Measurements from ENCODE around the gene PRCD.
"Not testable (repeated sequence)": the region's sequence is repeated elsewhere in the genome, so short reads cannot be mapped to it uniquely, and the experiment has no call there.

The PRCD gene

DNA sequence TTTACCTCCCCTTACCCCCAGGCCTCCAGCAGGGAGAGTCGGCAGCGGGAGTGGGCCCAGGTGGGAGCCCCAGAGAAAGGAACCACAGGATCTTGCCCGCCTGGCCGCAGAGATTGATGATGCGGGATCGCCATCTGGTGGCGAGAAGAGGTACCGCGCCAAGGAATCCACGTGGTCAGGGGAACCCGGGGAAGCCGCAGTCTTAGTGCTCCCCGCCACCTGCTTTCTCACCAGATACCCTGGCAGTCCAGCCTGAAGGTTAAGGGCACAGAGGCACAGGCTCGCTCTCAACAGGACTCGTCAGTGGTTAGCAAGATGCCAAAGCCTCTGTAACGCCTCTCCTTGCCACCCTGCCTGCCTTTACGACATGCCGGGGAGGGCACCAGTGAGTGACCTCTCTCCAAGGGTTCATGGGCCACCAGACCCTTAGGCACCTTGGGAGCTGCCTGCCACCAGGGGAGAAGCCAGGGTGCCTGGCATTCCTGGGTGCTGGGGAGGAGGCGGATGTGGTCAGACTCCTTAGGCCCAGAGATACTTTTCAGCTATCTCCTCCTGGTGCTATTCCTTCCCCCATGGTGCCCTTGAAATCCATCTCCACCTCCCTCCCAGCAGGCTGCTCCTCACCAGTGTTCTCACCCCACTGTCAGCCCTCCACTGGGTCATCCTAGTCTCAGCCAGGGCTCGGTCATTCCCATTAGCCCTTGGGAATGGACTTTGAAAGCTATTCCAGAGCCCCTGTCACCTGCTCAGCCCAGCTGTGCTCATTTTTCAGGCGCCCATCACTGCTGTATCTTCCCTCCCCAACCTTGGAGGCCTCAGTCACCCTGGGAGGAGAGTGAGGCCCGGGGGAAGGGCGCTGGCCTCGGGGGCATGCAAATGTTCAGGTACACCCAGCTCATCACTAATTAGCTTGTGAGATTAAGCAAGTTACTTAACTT, 33.2 kb upstream of the PRCD start:
- DNase-seq: peak; percentile 40

DNA sequence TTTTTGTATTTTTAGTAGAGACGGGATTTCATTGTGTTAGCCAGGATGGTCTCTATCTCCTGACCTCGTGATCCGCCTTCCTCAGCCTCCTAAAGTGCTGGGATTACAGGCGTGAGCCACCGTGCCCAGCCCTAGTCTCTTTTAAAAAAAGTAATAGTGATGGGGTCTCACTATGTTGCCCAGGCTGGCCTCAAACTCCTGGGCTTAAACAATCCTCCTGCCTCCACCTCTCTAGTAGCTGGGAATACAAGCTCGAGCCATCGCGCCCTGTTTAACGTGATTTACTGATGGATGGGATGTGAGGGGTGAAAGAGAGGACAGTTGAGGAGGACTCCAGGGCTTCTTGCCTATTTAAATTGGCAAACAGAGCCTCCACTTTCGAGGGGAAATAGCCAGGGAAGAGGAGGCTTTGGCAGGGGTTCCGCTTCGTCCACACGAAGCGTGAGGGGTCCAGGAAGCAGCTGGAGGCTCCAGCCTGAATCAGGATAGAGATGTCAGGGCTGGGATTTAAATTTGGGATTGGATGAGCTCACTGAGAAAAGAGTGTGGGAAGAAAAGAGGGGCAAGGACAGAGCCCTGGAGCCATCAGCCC, 31.3 kb upstream of the PRCD start:
- not testable (repeated sequence) for DNase-seq

DNA sequence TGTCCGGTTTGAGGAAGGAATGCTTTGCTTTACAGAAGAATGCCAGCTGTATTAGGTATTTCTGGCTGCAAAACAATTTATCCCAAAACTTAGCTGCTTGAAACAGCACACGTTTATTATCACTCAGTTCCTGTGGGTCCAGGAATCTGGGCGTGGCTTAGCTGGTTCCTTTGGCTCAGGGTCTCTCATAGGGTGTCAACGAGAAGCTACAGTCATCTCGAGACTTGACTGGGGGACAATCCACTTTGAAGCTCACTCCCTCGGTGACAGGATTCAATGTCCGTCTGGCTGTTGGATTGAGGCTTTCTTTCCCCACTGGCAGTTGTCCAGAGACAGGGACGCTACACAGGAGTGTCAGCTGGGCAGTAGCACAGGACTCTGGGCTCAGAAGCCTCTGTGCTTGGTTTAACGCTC, 29.0 kb upstream of the PRCD start:
- no peak for DNase-seq

DNA sequence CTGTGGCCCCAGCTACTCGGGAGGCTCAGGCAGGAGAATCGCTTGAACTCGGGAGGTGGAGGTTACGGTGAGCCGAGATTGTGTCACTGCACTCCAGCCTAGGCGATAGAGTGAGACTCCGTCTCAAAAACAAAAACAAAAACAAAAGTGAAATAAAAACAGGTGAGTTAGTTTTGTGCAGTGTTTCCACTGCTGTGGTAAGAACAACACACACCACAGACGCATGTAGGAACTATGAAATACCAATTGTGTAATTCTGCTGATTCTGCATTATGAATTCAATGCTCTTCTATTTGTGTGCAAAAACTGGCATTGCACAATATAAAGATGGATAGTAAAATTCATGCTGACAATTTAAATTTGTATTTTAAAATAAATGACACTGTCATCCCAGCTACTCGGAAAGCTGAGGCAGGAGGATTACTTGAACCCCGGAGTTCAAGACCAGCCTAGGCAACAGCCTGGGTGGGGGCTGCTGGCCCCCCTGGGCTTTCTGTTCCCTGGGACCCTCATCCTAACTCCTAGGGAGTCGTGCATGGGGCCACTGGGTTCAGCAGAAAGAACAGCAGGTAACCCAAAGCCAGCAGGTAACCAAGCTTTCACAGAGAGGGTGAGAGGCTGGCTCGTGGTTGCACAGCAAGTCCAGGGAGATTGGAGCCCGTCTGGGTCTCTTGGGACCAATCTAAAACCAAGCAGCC, 28.0 kb upstream of the PRCD start:
- no peak for DNase-seq

DNA sequence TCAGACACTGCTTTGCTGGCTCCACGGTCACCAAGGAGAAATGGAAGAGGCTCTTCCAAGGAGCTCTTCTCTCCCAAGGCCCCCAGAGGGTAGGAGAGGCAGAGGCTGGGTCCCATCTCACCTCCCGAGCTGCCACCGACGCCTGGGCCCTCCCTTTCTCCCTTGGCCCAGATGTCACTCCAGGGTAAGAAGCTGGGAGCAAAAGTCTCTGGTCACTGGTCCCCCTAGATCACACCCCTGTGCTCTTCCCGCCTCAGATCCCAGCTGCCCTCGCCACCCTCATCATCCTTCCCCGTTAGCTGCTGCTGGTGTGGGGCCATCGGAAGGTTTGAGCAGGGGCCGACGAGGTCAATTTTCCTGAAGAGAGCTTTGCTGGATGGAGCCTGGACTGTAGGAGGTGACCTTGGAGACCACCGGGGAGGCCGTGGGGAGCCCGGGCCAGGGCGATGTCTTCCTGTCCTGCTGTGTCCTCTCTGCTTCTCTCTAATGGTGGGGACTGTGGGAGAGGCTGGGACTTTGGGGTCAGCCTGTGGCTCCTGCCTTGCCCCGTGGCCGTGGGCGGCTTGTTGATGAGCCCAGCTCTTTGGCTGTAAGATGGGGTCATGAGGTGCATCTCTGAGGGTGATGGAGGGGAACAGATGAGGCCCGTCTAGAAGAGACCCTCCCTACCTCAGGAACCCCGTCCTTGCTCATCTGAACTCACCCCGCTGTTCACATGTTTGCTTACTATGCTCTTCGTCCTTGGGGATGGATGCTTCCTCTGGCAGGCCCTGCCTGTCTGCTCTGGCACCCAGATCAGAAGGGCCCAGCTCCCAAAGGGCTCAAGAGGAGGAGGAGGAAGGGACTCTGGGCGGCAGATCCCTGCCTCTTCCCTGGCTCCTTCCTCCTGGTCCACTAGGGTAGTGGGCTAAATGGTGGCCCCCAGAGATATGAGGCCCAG, 27.2 kb upstream of the PRCD start:
- DNase-seq: no peak

DNA sequence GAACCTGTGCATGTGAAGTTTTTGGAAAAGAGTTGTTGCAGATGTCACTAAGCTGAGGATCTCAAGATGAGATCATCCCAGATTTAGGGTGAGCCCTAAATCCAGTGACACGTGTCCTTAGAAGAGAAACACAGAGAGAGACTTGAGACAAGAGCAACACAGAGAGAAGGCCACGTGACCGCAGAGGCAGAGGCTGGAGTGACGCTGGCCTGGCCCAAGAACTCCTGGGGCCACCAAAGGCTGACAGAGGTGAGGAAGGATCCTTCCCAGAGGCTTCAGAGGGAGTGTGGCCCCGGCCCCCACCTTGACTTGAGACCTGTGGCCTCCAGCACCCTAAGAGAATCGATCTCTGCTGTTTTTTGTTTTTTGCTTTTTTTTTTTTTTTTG, 26.5 kb upstream of the PRCD start:
- no peak for DNase-seq

DNA sequence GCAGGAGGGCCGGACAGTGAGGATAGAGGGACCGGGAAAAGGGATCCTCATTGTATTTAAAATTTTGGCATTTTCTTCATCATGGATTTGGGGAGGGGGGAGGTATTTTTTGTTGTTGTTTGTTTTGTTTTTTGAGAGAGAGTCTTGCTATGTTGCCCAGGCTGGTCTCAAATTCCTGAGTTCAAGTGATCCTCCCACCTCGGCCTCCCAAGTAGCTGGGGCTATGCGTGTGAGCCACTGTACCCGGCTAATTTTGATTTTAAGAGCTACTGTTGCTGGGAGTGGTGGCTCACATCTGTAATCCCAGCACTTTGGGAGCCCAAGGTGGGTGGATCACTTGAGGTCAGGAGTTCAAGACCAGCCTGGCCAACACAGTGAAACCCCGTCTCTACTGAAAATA, 25.5 kb upstream of the PRCD start:
- not testable (repeated sequence) for DNase-seq

DNA sequence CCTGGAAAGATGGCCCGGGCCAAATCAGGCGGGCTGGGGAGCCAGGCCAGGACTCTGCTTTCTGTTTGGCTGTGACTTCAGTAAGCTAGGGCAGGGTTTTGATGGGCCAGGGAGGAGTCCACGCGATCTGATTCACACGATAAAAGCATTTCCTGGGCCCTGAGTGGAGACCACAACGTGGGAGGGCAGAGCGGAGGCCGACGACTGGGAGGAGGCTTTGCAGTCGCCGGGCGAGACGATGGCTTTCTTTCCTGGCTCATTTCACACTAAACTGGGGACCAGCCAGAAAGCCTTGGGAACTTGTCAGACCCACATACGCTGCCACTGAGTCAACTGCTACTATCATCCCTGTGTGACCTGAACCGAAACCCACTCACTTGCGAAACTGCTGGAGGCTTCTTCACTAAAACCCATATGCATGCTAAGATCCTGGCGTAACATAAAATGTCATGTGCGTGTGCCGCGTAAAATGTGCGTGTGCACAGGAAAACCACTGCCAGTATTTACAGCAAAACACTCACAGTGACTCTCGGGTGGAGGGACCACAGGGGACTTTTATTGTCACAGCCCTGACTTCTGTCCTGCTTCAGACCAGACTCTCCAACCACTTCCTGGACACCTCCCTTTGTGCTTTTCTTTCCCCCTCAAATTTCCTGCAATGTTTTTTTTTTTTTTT, 24.4 kb upstream of the PRCD start:
- peak; percentile 70 for DNase-seq

DNA sequence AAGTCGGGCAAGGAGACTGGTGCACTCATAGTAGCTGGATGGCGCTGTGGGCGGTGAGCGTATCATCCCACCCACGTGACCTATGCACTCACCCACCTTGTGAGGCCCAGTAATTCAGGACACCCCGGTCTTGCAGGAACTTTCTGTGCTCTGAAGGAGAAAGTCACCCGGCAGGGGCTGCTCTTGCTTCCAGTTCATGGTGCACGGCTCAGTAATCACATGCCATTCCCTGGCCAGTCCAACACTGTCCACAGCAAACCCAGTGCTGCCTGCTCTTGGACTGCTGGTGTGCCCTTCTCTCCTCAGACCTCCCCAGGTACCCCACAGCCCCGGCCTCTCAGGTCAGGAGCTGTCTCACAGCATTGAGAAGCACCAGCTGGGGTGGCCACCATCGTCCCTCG, 22.2 kb upstream of the PRCD start:
- DNase-seq: no peak

DNA sequence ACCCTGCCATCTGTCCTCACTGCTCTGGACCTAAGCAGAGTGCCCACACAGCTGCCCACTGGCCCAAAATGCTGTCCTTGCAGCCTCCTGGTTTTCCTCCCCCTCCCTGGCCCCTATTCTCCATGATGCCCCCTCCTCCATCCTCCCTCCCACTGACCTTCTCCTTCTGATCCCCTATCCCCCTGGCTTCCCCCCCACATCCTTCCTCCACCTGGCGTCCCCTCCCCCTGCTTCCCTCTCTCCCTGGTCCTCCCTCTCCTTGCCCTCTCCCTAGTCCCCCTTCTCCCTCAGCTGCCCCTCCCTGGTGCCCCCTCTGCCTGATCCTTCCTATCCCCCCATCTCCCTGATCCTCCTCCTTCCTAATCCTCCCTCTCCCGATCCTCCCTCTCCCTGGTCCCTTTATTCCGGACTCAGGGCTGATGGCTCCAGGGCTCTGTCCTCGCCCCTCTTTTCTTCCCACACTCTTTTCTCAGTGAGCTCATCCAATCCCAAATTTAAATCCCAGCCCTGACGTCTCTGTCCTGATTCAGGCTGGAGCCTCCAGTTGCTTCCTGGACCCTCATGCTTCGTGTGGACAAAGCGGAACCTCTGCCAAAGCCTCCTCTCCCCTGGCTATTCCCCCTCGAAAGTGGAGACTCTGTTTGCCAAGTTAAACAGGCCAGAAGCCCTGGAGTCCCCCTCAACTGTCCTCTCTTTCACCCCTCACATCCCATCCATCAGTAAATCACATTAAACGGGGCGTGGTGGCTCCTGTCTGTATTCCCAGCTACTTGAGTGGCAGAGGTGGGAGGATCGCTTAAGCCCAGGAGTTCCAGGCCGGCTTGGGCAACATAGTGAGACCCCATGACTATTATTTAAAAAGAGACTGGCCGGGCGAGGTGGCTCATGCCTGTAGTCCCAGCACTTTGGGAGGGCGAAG, 20.5 kb upstream of the PRCD start:
- DNase-seq: no peak

DNA sequence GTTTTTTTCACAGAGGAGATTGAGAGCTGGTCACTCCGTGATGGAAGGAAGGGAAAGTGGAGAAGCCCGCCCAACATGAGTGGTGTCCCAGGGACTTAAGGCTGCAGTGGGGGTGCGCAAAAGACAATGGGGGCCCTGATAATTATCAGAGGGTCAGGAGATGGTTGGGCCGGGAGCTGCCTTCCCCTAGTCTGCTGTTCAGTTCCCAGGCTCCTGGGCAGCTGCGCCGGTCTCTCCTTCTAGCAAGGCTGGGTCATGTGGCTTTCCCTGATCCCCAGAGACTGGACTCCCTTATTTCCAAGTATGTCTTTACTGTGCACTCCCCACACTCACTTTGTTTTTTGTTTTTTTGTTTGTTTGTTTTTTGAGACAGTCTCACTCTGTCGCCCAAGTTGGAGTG, 18.6 kb upstream of the PRCD start:
- no peak for DNase-seq

DNA sequence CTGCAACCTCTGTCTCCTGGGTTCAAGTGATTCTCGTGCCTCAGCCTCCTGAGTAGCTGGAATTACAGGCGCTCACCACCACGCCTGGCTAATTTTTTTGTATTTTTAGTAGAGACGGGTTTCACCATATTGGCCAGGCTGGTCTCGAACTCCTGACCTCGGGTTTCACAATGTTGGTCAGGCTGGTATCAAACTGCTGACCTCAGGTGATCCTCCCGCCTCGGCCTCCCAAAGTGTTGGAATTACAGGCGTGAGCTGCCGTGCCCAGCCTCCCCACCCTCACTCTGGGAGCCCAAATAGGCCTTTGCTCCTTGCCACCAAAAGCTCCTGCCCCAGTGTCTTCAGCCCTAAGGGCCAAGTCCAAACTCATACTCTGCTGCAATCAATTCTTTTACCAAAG, 18.2 kb upstream of the PRCD start:
- DNase-seq: not testable (repeated sequence)

DNA sequence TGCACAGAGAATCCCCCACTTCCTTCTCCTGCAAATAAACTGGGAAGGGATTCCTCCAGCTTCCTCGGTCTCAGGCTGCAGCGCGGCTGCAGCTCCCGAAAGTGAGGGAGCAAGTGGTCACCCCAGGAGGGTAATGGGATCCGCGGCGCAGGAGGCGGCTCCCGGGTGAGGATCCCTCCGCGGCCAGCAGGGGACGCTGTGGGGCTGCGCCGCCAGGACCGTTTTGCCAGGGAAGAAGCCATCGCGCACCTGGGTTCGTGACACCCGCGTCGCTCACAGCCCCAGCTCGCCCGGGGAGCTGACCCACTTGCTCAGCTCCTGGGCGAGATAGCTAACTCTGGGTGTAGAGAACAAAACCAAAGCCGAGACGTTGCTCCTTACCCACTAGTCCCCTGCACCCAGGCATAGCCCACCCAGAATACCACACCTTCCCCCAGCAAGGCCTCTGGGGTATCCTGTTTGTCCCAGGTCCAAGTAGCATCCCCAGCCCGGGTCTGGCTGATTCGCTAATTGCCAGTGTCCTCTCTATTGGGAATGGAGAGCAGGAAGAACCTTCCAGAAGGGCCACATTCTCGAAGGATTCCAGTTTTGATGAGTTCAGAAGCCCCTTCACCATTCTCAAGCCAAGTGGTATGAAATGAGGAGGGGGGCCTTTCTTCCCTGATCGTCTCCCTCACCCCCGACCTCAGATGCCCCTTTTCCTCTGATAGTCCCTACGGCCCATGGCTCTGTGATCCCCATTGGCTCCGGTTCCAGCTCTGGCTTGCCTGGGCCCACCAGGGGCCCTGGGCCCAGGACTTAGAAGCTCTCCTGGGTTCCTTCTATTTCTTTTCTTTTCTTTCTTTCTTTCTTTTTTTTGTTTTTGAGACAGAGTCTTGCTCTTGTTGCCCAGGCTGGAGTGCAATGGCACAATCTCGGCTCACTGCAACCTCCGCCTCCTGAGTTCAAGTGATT, 16.5 kb upstream of the PRCD start:
- peak; percentile 26 for DNase-seq

DNA sequence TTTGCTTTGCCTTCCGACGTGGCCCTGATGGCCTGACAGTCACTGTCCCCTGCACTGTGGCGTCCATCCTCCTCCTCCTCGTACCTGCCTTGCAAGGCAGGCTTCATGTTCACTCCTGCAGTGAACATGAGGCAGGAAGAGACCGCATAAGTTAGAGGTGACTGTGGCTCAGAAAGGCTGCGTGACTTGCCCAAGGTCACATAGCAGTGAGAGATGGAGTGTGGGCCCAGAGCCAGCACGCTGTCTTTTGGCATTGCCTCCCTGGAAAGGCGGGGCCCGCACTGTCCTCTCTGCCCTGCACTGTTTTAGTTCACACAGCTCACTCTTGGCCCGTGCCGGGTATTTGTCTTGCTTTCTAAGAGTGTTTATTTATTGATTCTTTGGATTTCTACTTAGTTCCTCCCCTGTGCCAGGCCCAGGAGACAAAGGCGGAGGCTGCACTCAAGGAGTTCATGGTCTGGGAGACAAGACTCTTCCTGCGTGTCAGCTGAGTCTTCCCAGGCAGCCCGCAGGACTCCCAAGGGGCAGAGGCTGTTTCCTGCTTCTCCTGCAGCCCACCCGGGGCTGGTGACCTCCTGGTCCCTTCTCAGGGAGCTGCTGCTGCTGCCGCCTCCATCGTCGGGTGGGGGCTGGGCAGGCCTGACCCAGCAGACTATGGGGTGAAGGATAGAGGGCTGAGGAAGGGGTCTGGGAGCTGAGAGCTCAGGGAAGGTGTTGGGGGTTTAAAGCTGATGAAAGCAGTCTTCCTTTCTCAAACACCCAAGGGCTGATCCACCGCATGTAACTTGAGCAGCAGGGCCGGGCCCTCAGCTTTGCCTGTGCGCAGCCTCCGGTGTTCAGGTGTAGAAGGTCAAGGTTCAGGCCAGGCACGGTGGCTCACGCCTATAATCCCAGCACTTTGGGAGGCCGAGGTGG, 15.0 kb upstream of the PRCD start:
- no peak for DNase-seq

DNA sequence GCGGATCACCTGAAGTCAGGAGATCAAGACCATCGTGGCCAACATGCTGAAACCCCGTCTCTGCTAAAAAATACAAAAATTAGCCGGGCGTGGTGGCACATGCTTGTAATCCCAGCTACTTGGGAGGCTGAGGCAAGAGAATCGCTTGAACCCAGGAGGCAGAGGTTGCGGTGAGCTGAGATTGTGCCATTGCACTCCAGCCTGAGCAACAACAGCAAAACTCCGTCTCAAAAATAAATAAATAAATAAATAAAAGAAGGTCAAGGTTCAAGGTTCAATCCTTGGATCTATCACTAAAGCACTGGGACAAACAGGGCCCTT, 14.4 kb upstream of the PRCD start:
- DNase-seq: not testable (repeated sequence)

DNA sequence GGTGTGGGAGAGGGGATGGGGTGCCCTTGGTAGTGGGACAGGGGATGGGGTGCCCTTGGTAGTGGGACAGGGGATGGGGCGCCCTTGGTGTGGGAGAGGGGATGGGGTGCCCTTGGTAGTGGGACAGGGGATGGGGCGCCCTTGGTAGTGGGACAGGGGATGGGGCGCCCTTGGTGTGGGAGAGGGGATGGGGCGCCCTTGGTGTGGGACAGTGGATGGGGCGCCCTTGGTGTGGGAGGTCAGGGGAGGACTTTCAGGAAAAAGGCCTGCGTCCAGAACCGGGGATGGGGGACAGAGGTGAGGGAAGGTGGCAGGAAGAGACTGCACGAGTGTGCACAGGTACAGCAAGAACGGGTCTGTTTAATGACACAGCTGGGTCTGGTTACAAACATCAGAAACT, 12.8 kb upstream of the PRCD start:
- not testable (repeated sequence) for DNase-seq

DNA sequence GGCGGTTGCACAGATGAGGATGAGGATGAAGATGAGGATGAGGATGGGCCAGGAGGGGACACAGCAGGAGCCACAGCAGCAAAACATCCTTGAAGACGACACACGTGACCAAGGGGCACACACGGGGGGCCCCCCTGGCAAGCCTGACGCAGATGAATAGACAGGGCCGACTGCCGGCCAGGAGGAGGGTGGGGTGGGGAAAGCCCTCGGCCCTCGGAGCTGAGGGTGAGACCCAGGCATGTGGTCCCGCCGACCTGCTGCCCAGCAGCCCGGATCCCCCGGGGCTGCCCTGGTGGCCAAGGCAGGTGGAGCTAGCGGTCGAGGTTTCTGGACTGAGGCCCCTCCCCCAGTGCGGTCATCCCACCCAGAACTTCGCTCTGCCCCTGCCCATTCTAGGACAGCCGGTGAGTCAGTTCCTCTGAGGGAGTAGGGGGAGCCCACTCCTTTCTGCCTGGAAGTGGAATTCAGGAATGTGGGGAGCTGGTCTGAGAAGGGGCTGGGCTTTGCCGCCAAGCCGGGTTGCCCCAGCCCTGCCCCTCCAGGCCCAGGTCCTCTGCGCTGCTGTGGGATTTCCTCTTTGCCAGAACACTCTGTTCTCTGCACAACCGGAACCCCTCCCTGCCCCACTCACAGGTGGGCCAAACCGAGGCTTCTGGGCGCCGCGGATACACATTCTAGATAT, 12.3 kb upstream of the PRCD start:
- no peak for DNase-seq

DNA sequence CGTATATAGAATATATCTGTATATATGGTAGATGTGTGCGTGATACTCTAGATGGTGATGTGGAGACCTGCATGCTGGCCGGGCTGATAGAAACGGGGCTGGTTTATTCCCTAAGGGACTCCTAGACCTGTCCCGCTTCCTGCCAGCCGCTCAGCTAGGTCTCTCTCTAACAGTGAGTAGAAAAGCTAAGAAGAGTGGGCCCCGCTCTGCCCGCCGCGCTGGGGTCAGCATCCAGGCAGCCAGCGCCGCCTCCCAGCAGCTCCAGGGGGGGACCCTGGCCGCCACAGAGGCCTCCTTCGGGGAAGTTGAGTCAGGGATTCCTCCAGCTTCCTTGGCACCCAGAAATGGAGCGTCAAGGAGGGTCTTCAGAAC, 11.7 kb upstream of the PRCD start:
- no peak for DNase-seq

Measured in GDM1 (cell line).